Adrenal gland (tissue), 19 donors: ENCODE data around the gene PGD. TPM values are rescaled to one million over a fixed set of nuclear protein-coding genes. Genes with fewer than 3 reads are reported as not detected.

Experiments used
- DNase-seq, 7 donors: peaks; one replicate each; pipeline ENCODE4 v3.0.0-alpha.2; 2019 to 2020
- H3K27ac ChIP-seq, 5 donors: fragments of 200-600 bp; sonication (generic) in 4 of 5; 1 replicate in 3 of 5; 2 replicates in 2 of 5; pipeline versions ENCODE4 v1.5.1 to v1.8.0; 2016 to 2020; ENCODE audit warnings: mild to moderate bottlenecking in 1 of 5
- H3K27me3 ChIP-seq: fragments of 200-600 bp; 2 replicates; pipeline ENCODE4 v1.8.0; 2021
- H3K36me3 ChIP-seq, 2 donors: fragments of 200-600 bp; replicated peaks in 1 of 2; 1 replicate in 1 of 2; 2 replicates in 1 of 2; pipeline versions ENCODE4 v1.5.1 to v1.8.0; 2018 to 2022
- H3K4me1 ChIP-seq, 2 donors: fragments of 200-600 bp; replicated peaks in 1 of 2; 1 replicate in 1 of 2; 2 replicates in 1 of 2; pipeline versions ENCODE4 v1.5.1 to v1.8.0; 2018 to 2021
- H3K4me3 ChIP-seq, 4 donors: fragments of 200-600 bp; sonication (generic) in 3 of 4; one replicate each; pipeline ENCODE4 v1.5.1; 2016 to 2018
- H3K9me3 ChIP-seq, 3 donors: fragments of 200-600 bp; sonication (generic) in 1 of 3; replicated peaks in 1 of 3; 1 replicate in 2 of 3; 2 replicates in 1 of 3; pipeline versions ENCODE4 v1.5.1 to v1.8.0; 2016 to 2021
- POLR2A ChIP-seq, 2 donors: fragments of 450-650 bp; IDR thresholded peaks; one replicate each; pipeline ENCODE4 v1.6.1; 2017; ENCODE audit warnings: antibody characterized with exemption in 2 of 2, mild to moderate bottlenecking in 2 of 2, moderate library complexity in 1 of 2
- WGBS, 4 donors: extraction: QIAGEN DNeasy Blood & Tissue Kit in 2 of 4; methylation state at CpG; one replicate each; pipeline versions ENCODE4 v1.1.5 to v1.1.7; 2013 to 2017; 5-methylcytosine and 5-hydroxymethylcytosine counted together
- intact Hi-C, 2 donors: fragments of 100-400 bp; cut with DNase I; formaldehyde crosslinking; loops; one replicate each; pipeline versions ENCODE4 v1.14.1 to v1.15.0; 2022 to 2023
- long read RNA-seq, 10 donors: library from polyadenylated mRNA in 3 of 10; unstranded in 2 of 10; stranded (forward) in 1 of 10; transcript quantifications; one replicate each; pipeline ENCODE4 v2.0.0 and lab custom pipeline, GENCODE V29; 2021 to 2026
- polyA plus RNA-seq, 3 donors: library from polyadenylated mRNA; stranded (reverse); fragments of 200-250 nt in 2 of 3; fragments of 350-450 nt in 1 of 3; fragmentation: Illumina TruSeq in 1 of 3; extraction: RNeasy Lipid Tissue Mini Kit (QIAGEN cat#74804) in 1 of 3; gene quantifications; one replicate each; pipeline ENCODE4 v1.2.3, GENCODE V29; 2013 to 2014
- total RNA-seq, 9 donors: library from RNA; depleted of rRNA in 4 of 9; stranded (reverse); fragments of >200 nt in 4 of 9; fragments of 120-200 nt in 1 of 9; fragmentation: NEBNext Ultra II Directional in 1 of 9; extraction: Animal tissue kit (Norgen Biotek cat#: 25700) in 1 of 9; gene quantifications; one replicate each; pipeline versions ENCODE4 v1.1.0 to v1.2.4, GENCODE V29; 2013 to 2023
- TF ChIP-seq, protein P1 (sequence below), 6 experiments: fragments of 450-650 bp in 4 of 6; fragments of 200-600 bp in 2 of 6; sonication (generic) in 1 of 6; IDR thresholded peaks; 1 replicate in 5 of 6; 2 replicates in 1 of 6; pipeline versions ENCODE4 v1.5.1 to v1.8.0; 2016 to 2021; ENCODE audit warnings: antibody characterized with exemption in 6 of 6, mild to moderate bottlenecking in 2 of 6, moderate library complexity in 1 of 6
- donor health status: healthy with polysubstance abuse.
- donor health status: Bipolar disorder and iron deficiency.
- donor health status: DM: yes; HTN: yes; CAD: no.
- donor health status: DM: no; HTN: no; CAD: no.
- donor health status: DM: no; HTN: no; CAD: no.
- donor health status: DM: yes; HTN: yes; CAD: no.

PGD gene
- total RNA-seq (100 to 1,000 TPM in 3 of 9 donors, 10 to 100 TPM in 6; 68.5 to 162 (median 86.8) TPM), polyA plus RNA-seq (100 to 1,000 TPM in 1 of 3 donors, 10 to 100 TPM in 2; 32.2 to 170 (median 41.4) TPM)
- long read RNA-seq, donor 1, transcript PGD-201 (13 exons, 1,885 nt): major isoform, 38 of 39 reads
- long read RNA-seq, donor 1, partial matches to known transcripts: 0 of 39 reads
- long read RNA-seq, donor 1, other reads (novel, unspliced or antisense): 0 of 39 reads
- long read RNA-seq, donor 2, transcript PGD-201 (13 exons, 1,885 nt): major isoform, 19 of 31 reads
- long read RNA-seq, donor 2, partial matches to known transcripts: 11 of 31 reads
- long read RNA-seq, donor 2, other reads (novel, unspliced or antisense): 0 of 31 reads
- long read RNA-seq, donor 3, transcript PGD-201 (13 exons, 1,885 nt): major isoform, 13 of 21 reads
- long read RNA-seq, donor 3, partial matches to known transcripts: 8 of 21 reads
- long read RNA-seq, donor 3, other reads (novel, unspliced or antisense): 0 of 21 reads
- long read RNA-seq, donor 4, transcript PGD-201 (13 exons, 1,885 nt): major isoform, 39 of 44 reads
- long read RNA-seq, donor 4, partial matches to known transcripts: 4 of 44 reads
- long read RNA-seq, donor 4, other reads (novel, unspliced or antisense): 0 of 44 reads
- long read RNA-seq, donor 5, transcript PGD-201 (13 exons, 1,885 nt): major isoform, 112 of 117 reads
- long read RNA-seq, donor 5, partial matches to known transcripts: 0 of 117 reads
- long read RNA-seq, donor 5, other reads (novel, unspliced or antisense): 5 of 117 reads
- long read RNA-seq, donor 6, transcript PGD-201 (13 exons, 1,885 nt): major isoform, 31 of 37 reads
- long read RNA-seq, donor 6, partial matches to known transcripts: 6 of 37 reads
- long read RNA-seq, donor 6, other reads (novel, unspliced or antisense): 0 of 37 reads
- long read RNA-seq, donor 7, transcript PGD-201 (13 exons, 1,885 nt): major isoform, 16 of 16 reads
- long read RNA-seq, donor 7, partial matches to known transcripts: 0 of 16 reads
- long read RNA-seq, donor 7, other reads (novel, unspliced or antisense): 0 of 16 reads
- long read RNA-seq, donor 8, transcript PGD-201 (13 exons, 1,885 nt): major isoform, 32 of 49 reads
- long read RNA-seq, donor 8, partial matches to known transcripts: 17 of 49 reads
- long read RNA-seq, donor 8, other reads (novel, unspliced or antisense): 0 of 49 reads
- long read RNA-seq, donor 9, transcript PGD-201 (13 exons, 1,885 nt): major isoform, 20 of 20 reads
- long read RNA-seq, donor 9, partial matches to known transcripts: 0 of 20 reads
- long read RNA-seq, donor 9, other reads (novel, unspliced or antisense): 0 of 20 reads
- long read RNA-seq, donor 10, transcript PGD-201 (13 exons, 1,885 nt): major isoform, 11 of 16 reads
- long read RNA-seq, donor 10, partial matches to known transcripts: 5 of 16 reads
- long read RNA-seq, donor 10, other reads (novel, unspliced or antisense): 0 of 16 reads

DNA sequence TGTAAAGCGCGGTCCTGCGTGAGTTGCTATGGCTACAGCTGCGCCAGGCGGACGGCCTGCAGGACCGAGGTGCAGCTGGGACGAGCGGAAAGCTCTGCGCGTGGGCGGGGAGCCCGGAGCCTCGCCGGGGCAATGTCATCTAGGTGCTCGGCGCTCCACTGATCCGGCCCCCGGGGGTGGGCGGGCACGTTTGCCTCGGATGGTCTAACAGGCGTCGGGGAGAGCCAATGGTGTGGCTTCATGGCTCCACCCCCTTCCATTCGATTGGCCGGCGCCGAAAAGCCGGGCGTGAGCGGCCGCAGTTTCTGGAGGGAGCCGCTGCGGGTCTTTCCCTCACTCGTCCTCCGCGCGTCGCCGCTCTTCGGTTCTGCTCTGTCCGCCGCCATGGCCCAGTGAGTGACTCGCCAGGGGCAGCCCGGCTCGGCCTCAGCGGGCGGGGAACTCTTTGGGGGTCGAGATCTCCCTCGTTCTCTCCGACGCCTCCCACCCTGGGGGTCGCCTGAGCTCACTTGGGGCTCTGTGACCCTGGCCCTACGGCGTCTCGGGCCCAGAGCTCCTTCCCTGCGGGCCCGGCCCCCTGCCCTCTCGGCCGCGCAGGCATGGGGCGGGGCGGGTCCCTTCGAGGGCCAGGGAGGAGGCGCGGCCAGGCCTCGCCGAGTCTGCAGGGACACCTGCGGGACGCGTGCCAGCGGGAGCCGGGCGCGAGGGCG, at the start of gene PGD:
PGD (plus strand) TSS at position 331 of the 710 bp plus-strand sequence; CDS start at position 385, 54 bp downstream.
- 0 to 1% (median 0%) methylated on average over 3 to 76 of the region's 76 CpGs for WGBS, 4 donors
- TF ChIP-seq, protein P1, sequence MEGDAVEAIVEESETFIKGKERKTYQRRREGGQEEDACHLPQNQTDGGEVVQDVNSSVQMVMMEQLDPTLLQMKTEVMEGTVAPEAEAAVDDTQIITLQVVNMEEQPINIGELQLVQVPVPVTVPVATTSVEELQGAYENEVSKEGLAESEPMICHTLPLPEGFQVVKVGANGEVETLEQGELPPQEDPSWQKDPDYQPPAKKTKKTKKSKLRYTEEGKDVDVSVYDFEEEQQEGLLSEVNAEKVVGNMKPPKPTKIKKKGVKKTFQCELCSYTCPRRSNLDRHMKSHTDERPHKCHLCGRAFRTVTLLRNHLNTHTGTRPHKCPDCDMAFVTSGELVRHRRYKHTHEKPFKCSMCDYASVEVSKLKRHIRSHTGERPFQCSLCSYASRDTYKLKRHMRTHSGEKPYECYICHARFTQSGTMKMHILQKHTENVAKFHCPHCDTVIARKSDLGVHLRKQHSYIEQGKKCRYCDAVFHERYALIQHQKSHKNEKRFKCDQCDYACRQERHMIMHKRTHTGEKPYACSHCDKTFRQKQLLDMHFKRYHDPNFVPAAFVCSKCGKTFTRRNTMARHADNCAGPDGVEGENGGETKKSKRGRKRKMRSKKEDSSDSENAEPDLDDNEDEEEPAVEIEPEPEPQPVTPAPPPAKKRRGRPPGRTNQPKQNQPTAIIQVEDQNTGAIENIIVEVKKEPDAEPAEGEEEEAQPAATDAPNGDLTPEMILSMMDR (IDR thresholded peaks at IDR 0.05): peak in 2 of 6 experiments; percentile 8 to 9
- peak; percentile 87 to 89 for TF ChIP-seq POLR2A (IDR thresholded peaks at IDR 0.05)
- peaks cover 0 to 22% of the 10 kb centered on the region in 2 donors for H3K36me3 ChIP-seq
- H3K9me3 ChIP-seq: no peaks in the 10 kb centered on the region
- intact Hi-C loops: no loop called here
- DNase-seq: peak; percentile 98 to 99 (median 99)
- peaks cover 0 to 27% of the 10 kb centered on the region in 2 donors for H3K4me1 ChIP-seq
- H3K27me3 ChIP-seq: no peaks in the 10 kb centered on the region
- H3K4me3 ChIP-seq: peak within 1 kb of the TSS; percentile 52 to 86 (median 55)
- H3K27ac ChIP-seq: peak within 1 kb of the TSS; percentile 69 to 95 (median 87)

GRCh38 chr1:10353282-10353681, 45.6 kb upstream of the PGD start:
- H3K4me1 ChIP-seq: no peaks in the 10 kb centered on the region
- intact Hi-C loops: no loop called here
- WGBS, 4 donors: 75 to 79% (median 77%) methylated on average over 4 of the region's 4 CpGs
- no peaks in the 10 kb centered on the region for H3K9me3 ChIP-seq
- peaks cover 0 to 55% of the 10 kb centered on the region in 2 donors for H3K36me3 ChIP-seq
- no peak overlapping the region for H3K27ac ChIP-seq
- H3K27me3 ChIP-seq: no peaks in the 10 kb centered on the region
- TF ChIP-seq POLR2A (IDR thresholded peaks at IDR 0.05): no peak
- TF ChIP-seq, protein P1 (IDR thresholded peaks at IDR 0.05): no peak
- H3K4me3 ChIP-seq: no peak overlapping the region
- DNase-seq: peak in 1 of 7 donors; percentile 41

- no peak for TF ChIP-seq POLR2A (IDR thresholded peaks at IDR 0.05)
- TF ChIP-seq, protein P1 (IDR thresholded peaks at IDR 0.05): no peak
- no peaks in the 10 kb centered on the region for H3K4me1 ChIP-seq
- no peaks in the 10 kb centered on the region for H3K9me3 ChIP-seq
- H3K4me3 ChIP-seq: no peak overlapping the region
- intact Hi-C loops: no loop called here
- DNase-seq: no peak
- peaks cover 0 to 51% of the 10 kb centered on the region in 2 donors for H3K36me3 ChIP-seq
- WGBS, 4 donors: 69 to 76% (median 72%) methylated on average over 2 of the region's 2 CpGs
- H3K27ac ChIP-seq: no peak overlapping the region
- no peaks in the 10 kb centered on the region for H3K27me3 ChIP-seq
These were observed 45.2 kb upstream of the PGD start for GRCh38 chr1:10353693-10354092.
